A549 (cell line): ENCODE results near the gene NFIA.

ENCODE experiments used
- CEBPB ChIP-seq, 2 experiments: fragments of >200 bp in 1 of 2; sonication (Bioruptor Twin) in 1 of 2; formaldehyde crosslinking in 1 of 2; IDR thresholded peaks; 2 replicates each; pipeline ENCODE4 v1.6.1; 2012 to 2016
- CHD4 ChIP-seq: fragments of 200-600 bp; sonication (generic); IDR thresholded peaks from 2 replicates; pipeline ENCODE4 v1.6.1; 2016; ENCODE audit warnings: antibody characterized with exemption, mild to moderate bottlenecking, borderline replicate concordance
- HOXA7 ChIP-seq: fragments of 250-450 bp; sonication (Bioruptor Pico); IDR thresholded peaks from 2 replicates; pipeline ENCODE4 v1.5.0; 2020; ENCODE audit warnings: mild to moderate bottlenecking, moderate library complexity
- JUN ChIP-seq, 2 experiments: fragments of >200 bp; sonication (Bioruptor Twin); formaldehyde crosslinking; IDR thresholded peaks; 2 replicates in 1 of 2; 3 replicates in 1 of 2; pipeline ENCODE4 v1.6.1; 2016 to 2017
- KDM1A ChIP-seq: fragments of 200-600 bp; sonication (generic); IDR thresholded peaks from 2 replicates; pipeline ENCODE4 v1.6.1; 2016; ENCODE audit warnings: low read depth, mild to moderate bottlenecking
- POLR2A ChIP-seq: IDR thresholded peaks from 2 replicates; pipeline ENCODE4 v1.6.1; 2012; ENCODE audit warnings: mild to moderate bottlenecking, low read length
- RAD21 ChIP-seq, 2 experiments: fragments of >200 bp in 1 of 2; sonication (Bioruptor Twin) in 1 of 2; formaldehyde crosslinking in 1 of 2; IDR thresholded peaks in 1 of 2; conservative IDR thresholded peaks in 1 of 2; 2 replicates in 1 of 2; 3 replicates in 1 of 2; pipeline ENCODE4 v1.6.1; 2012 to 2018; ENCODE audit warnings: inconsistent platforms in 1 of 2
- SMC3 ChIP-seq: fragments of >200 bp; sonication (Bioruptor Twin); formaldehyde crosslinking; IDR thresholded peaks from 3 replicates; pipeline ENCODE4 v1.6.1; 2018; ENCODE audit warnings: inconsistent platforms
- TF ChIP-seq, protein P1 (sequence below): fragments of >200 bp; sonication (Bioruptor Twin); formaldehyde crosslinking; IDR thresholded peaks from 3 replicates; pipeline ENCODE4 v1.5.1; 2016
- TF ChIP-seq, protein P2 (sequence below): fragments of 150-350 bp; IDR thresholded peaks from 2 replicates; pipeline ENCODE4 v1.6.1; 2014; ENCODE audit warnings: low read depth, mild to moderate bottlenecking, low read length

DNA sequence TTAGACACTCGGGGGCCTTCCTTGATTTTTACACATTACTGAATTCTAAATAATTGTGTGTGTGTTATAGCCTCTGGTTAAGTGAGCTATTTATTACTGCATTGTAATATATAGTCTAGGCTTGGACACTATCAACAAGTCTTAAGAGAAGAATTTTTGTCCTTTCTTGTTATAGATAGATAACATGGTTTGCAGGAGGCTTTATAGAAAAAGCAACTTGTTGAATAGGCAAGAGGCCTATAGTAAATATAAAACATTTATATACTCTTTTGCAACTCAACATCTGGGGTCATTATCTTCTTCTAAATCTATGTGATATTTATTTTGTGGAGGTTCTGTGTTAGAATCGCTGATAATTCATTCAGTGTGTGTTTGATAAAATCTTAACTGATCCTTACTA, 293.8 kb downstream of the NFIA start:
- TF ChIP-seq, protein P1, sequence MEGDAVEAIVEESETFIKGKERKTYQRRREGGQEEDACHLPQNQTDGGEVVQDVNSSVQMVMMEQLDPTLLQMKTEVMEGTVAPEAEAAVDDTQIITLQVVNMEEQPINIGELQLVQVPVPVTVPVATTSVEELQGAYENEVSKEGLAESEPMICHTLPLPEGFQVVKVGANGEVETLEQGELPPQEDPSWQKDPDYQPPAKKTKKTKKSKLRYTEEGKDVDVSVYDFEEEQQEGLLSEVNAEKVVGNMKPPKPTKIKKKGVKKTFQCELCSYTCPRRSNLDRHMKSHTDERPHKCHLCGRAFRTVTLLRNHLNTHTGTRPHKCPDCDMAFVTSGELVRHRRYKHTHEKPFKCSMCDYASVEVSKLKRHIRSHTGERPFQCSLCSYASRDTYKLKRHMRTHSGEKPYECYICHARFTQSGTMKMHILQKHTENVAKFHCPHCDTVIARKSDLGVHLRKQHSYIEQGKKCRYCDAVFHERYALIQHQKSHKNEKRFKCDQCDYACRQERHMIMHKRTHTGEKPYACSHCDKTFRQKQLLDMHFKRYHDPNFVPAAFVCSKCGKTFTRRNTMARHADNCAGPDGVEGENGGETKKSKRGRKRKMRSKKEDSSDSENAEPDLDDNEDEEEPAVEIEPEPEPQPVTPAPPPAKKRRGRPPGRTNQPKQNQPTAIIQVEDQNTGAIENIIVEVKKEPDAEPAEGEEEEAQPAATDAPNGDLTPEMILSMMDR = no peak
- TF ChIP-seq KDM1A (no peak), SMC3 (no peak), RAD21 (conservative IDR thresholded peaks at IDR 0.05 in 1 of 2, IDR thresholded peaks at IDR 0.05 in 1 of 2) (no peak), CHD4 (no peak), POLR2A (no peak), HOXA7 (CRISPR knock-in tag) (no peak), JUN (IDR thresholded peaks at IDR 0.05) (no peak), CEBPB (IDR thresholded peaks at IDR 0.05) (no peak)
- TF ChIP-seq, protein P2, sequence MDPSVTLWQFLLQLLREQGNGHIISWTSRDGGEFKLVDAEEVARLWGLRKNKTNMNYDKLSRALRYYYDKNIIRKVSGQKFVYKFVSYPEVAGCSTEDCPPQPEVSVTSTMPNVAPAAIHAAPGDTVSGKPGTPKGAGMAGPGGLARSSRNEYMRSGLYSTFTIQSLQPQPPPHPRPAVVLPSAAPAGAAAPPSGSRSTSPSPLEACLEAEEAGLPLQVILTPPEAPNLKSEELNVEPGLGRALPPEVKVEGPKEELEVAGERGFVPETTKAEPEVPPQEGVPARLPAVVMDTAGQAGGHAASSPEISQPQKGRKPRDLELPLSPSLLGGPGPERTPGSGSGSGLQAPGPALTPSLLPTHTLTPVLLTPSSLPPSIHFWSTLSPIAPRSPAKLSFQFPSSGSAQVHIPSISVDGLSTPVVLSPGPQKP = no peak
